Measurements from ENCODE around the gene ATP1A1.

Gene ATP1A1

DNA sequence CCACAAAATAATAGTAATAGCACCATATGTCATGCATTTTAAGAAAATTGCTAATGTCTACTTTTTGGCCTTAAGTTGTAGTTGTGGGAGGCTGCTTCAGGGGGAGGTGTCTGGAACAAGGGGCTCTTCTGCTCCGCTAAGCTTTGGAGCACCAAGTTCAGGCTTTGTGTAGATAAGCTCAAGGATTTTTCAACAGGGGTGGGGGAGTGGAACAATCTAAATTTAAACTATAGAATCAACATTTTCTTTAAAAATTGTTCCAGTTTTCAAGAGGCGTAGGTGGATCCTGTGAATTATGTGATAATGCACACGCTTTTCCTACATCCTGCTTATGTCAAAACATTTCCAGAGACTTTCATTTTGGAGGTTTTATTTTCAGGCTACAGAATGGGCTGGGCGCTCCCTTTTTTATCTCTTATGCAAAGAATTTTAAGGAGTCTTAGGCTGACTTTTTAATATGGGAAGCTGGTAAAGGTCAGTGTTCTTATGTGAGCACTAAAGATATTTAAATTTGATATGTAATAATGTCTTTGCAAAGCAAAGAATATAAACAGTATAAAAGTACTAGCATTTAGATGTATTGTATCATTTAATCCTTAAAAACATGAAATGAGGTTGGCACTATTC is 9.9 kb downstream of the ATP1A1 start:
- peaks cover 4% of the 10 kb centered on the region for H3K4me1 ChIP-seq (ENCODE audit: control insufficient read depth, insufficient read depth, low read length)
- H3K36me3 ChIP-seq (ENCODE audit: control insufficient read depth, insufficient read depth, low read length): peaks cover 19% of the 10 kb centered on the region
- no peaks in the 10 kb centered on the region for H3K9me3 ChIP-seq (ENCODE audit: control insufficient read depth, insufficient read depth, low read length)
- no peak overlapping the region for H3K9ac ChIP-seq (ENCODE audit: low read depth, low read length)
- H3K27me3 ChIP-seq (ENCODE audit: control insufficient read depth, insufficient read depth, low read length): no peaks in the 10 kb centered on the region
- H3K4me3 ChIP-seq (ENCODE audit: low read depth, low read length): no peak overlapping the region

DNA sequence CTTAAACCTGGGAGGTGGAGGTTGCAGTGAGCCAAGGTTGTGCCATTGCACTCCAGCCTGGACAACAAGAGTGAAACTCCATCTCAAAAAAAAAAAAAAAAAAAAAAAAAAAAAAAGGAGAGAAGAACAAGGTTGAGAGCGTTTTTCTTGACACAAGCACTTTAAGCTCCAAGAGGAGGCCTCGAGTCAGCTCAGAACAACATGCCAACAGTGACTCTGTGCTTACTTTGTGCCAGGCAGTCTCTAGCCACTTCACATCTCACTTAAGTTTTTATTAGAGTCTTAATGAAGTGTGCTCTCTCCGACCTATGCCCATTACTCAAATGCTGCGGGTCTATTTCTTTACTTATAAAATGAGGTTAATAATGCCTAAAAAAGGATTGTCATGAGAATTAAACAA is 13.0 kb downstream of the ATP1A1 start:
- H3K4me3 ChIP-seq (ENCODE audit: low read depth, low read length): no peak overlapping the region
- no peaks in the 10 kb centered on the region for H3K9me3 ChIP-seq (ENCODE audit: control insufficient read depth, insufficient read depth, low read length)
- no peak overlapping the region for H3K9ac ChIP-seq (ENCODE audit: low read depth, low read length)
- H3K4me1 ChIP-seq (ENCODE audit: control insufficient read depth, insufficient read depth, low read length): no peaks in the 10 kb centered on the region
- H3K36me3 ChIP-seq (ENCODE audit: control insufficient read depth, insufficient read depth, low read length): peaks cover 49% of the 10 kb centered on the region
- no peaks in the 10 kb centered on the region for H3K27me3 ChIP-seq (ENCODE audit: control insufficient read depth, insufficient read depth, low read length)

DNA sequence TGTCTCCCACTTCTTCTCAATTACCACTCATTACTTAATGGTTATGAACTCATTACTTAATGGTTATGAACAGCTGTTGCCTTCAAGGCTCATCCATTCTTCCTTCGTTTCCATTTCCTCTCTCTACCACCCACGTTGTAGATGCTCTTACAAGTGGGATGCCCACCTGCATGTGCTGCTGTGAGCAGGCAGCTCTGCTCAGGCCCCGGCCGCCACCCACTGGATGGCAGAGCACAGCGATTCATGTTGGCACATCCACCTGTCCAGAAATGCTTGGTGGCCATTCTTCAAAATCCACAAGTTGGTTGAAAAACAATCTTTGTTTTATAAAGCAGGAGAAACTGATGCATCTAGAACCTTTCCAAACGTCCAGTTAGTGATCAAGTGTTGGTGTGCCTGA is 14.5 kb downstream of the ATP1A1 start:
- Histone ChIP-seq H3K4me1 (ENCODE audit: control insufficient read depth, insufficient read depth, low read length) (no peaks in the 10 kb centered on the region), H3K36me3 (ENCODE audit: control insufficient read depth, insufficient read depth, low read length) (peaks cover 51% of the 10 kb centered on the region), H3K9ac (ENCODE audit: low read depth, low read length) (no peak overlapping the region)

DNA sequence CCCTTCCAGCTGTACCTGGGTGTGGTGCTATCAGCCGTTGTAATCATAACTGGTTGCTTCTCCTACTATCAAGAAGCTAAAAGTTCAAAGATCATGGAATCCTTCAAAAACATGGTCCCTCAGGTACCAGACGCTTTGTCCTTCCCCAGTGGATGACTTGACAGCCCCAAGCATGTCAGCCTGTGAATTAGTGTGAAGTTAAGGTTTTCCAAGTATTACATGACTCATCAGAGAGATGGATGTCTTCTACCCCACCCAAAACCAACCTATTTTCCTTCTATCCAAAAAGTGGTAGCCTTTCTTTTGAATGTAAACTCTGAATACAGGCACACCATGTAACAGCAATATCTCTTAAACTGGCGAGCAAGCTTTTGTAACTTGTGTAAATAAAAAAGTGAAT is 15.1 kb downstream of the ATP1A1 start:
- no peaks in the 10 kb centered on the region for H3K4me1 ChIP-seq (ENCODE audit: control insufficient read depth, insufficient read depth, low read length)
- no peaks in the 10 kb centered on the region for H3K9me3 ChIP-seq (ENCODE audit: control insufficient read depth, insufficient read depth, low read length)
- H3K36me3 ChIP-seq (ENCODE audit: control insufficient read depth, insufficient read depth, low read length): peaks cover 54% of the 10 kb centered on the region
- H3K9ac ChIP-seq (ENCODE audit: low read depth, low read length): no peak overlapping the region
- no peak overlapping the region for H3K4me3 ChIP-seq (ENCODE audit: low read depth, low read length)
- H3K27me3 ChIP-seq (ENCODE audit: control insufficient read depth, insufficient read depth, low read length): no peaks in the 10 kb centered on the region

More for the DNA sequence above, 14.5 kb downstream of the ATP1A1 start:
- Histone ChIP-seq H3K4me3 (ENCODE audit: low read depth, low read length) (no peak overlapping the region), H3K9me3 (ENCODE audit: control insufficient read depth, insufficient read depth, low read length) (no peaks in the 10 kb centered on the region), H3K27me3 (ENCODE audit: control insufficient read depth, insufficient read depth, low read length) (no peaks in the 10 kb centered on the region)

DNA sequence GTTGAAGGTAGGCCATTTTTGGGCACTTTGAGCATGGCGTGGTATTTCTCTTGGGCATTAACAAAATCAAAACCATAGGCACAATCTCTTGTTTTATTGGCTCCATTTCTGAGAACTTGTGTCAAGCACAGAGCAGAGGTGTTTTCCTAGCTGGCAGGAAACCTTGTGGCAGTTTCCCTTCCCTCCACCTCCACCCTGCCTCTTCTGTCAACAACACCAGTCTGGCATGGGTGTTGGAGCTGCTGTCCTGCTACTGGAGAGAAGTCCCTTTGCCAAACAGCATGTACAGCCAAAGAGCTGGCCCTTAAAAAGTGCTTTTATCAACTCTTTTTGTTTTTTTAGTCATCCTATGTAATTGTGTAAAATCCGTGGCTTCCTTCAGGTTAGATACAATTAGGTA is 16.0 kb downstream of the ATP1A1 start:
- Histone ChIP-seq H3K9me3 (ENCODE audit: control insufficient read depth, insufficient read depth, low read length) (no peaks in the 10 kb centered on the region), H3K27me3 (ENCODE audit: control insufficient read depth, insufficient read depth, low read length) (no peaks in the 10 kb centered on the region), H3K36me3 (ENCODE audit: control insufficient read depth, insufficient read depth, low read length) (peaks cover 58% of the 10 kb centered on the region), H3K4me3 (ENCODE audit: low read depth, low read length) (no peak overlapping the region), H3K9ac (ENCODE audit: low read depth, low read length) (no peak overlapping the region), H3K4me1 (ENCODE audit: control insufficient read depth, insufficient read depth, low read length) (no peaks in the 10 kb centered on the region)

DNA sequence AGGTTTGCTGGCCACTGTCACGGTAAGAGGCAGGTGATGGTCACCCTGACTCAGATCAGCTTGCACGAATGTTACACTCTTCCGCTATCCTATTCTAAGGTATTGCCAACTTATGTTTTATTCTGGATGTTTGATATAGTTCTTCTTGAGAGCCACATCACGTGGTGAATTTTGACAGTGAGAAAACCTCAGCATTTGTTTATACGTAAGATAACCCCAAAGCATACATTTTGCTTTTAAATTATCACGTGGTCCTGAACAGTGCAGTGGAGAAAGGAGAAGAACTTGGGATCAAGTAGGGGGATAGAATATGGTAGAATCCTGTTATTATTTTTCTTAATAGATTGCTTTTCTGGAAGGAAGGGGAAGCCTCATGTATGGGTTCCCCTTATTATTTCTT is 16.6 kb downstream of the ATP1A1 start:
- no peak overlapping the region for H3K4me3 ChIP-seq (ENCODE audit: low read depth, low read length)
- no peaks in the 10 kb centered on the region for H3K27me3 ChIP-seq (ENCODE audit: control insufficient read depth, insufficient read depth, low read length)
- no peaks in the 10 kb centered on the region for H3K9me3 ChIP-seq (ENCODE audit: control insufficient read depth, insufficient read depth, low read length)
- no peaks in the 10 kb centered on the region for H3K4me1 ChIP-seq (ENCODE audit: control insufficient read depth, insufficient read depth, low read length)
- peaks cover 57% of the 10 kb centered on the region for H3K36me3 ChIP-seq (ENCODE audit: control insufficient read depth, insufficient read depth, low read length)
- no peak overlapping the region for H3K9ac ChIP-seq (ENCODE audit: low read depth, low read length)

DNA sequence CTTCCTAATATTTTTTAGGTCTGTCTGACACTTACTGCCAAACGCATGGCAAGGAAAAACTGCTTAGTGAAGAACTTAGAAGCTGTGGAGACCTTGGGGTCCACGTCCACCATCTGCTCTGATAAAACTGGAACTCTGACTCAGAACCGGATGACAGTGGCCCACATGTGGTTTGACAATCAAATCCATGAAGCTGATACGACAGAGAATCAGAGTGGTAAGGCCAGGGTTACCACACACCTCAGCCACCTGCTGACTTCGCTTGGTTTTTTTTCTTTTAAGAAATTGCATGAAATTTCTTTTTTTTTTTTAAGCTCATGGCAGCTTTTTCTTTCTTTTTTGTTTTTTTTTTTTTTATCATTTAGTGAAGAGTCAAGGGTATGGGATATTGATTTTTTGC is 17.2 kb downstream of the ATP1A1 start:
- H3K9ac ChIP-seq (ENCODE audit: low read depth, low read length): no peak overlapping the region
- H3K9me3 ChIP-seq (ENCODE audit: control insufficient read depth, insufficient read depth, low read length): no peaks in the 10 kb centered on the region
- H3K27me3 ChIP-seq (ENCODE audit: control insufficient read depth, insufficient read depth, low read length): no peaks in the 10 kb centered on the region
- no peaks in the 10 kb centered on the region for H3K4me1 ChIP-seq (ENCODE audit: control insufficient read depth, insufficient read depth, low read length)
- H3K36me3 ChIP-seq (ENCODE audit: control insufficient read depth, insufficient read depth, low read length): peaks cover 53% of the 10 kb centered on the region
- no peak overlapping the region for H3K4me3 ChIP-seq (ENCODE audit: low read depth, low read length)

DNA sequence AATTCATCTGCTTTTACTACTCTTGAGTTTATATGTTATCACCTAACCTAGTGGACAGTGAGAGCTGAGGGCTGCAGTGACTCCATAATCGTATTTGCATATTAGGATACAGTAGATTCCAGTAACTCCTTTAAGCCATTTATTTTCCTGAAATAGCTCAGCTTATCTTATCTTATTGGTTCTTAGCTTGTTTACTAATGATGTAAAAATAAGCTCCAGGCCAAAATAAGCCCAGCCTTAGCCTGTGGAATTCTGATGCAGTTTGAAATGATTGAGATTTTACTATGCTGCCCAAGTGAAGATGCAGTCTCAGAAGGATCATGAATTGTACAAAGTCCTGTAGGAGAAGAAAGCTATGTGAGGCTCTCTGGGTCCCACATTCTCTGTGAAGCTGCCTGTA is 18.1 kb downstream of the ATP1A1 start:
- no peaks in the 10 kb centered on the region for H3K4me1 ChIP-seq (ENCODE audit: control insufficient read depth, insufficient read depth, low read length)
- no peak overlapping the region for H3K4me3 ChIP-seq (ENCODE audit: low read depth, low read length)
- no peaks in the 10 kb centered on the region for H3K27me3 ChIP-seq (ENCODE audit: control insufficient read depth, insufficient read depth, low read length)
- no peaks in the 10 kb centered on the region for H3K9me3 ChIP-seq (ENCODE audit: control insufficient read depth, insufficient read depth, low read length)
- H3K36me3 ChIP-seq (ENCODE audit: control insufficient read depth, insufficient read depth, low read length): peaks cover 49% of the 10 kb centered on the region
- H3K9ac ChIP-seq (ENCODE audit: low read depth, low read length): no peak overlapping the region

DNA sequence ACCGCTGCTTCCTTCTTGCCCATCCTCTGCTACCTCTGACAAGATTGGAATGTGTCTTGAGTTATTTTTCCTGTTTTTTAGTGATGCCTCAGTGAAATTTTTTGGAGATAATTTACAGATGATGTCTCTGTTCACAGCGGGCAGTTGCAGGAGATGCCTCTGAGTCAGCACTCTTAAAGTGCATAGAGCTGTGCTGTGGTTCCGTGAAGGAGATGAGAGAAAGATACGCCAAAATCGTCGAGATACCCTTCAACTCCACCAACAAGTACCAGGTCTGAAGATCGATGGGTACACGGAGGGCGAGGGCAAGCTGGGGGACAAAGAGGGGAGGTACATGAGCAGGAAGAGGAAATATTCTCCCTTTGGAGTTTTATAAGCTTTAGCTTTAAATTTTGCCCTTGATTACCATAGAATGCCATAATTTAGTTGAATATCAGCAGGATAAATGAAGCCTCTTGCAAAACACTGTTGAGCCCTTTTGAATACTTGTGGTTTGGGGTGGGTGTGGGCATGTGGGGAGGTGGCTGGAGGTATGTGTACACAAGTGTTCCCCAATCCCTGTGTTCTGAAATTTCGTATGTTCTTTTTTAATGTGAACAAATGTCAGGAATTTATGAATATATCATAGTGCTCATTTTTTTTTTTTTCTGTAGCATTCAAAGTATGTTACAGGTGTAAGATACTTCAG is 19.8 kb downstream of the ATP1A1 start:
- H3K9ac ChIP-seq (ENCODE audit: low read depth, low read length): no peak overlapping the region
- H3K36me3 ChIP-seq (ENCODE audit: control insufficient read depth, insufficient read depth, low read length): peaks cover 46% of the 10 kb centered on the region
- no peaks in the 10 kb centered on the region for H3K27me3 ChIP-seq (ENCODE audit: control insufficient read depth, insufficient read depth, low read length)
- no peak overlapping the region for H3K4me3 ChIP-seq (ENCODE audit: low read depth, low read length)
- H3K9me3 ChIP-seq (ENCODE audit: control insufficient read depth, insufficient read depth, low read length): no peaks in the 10 kb centered on the region
- H3K4me1 ChIP-seq (ENCODE audit: control insufficient read depth, insufficient read depth, low read length): no peaks in the 10 kb centered on the region

DNA sequence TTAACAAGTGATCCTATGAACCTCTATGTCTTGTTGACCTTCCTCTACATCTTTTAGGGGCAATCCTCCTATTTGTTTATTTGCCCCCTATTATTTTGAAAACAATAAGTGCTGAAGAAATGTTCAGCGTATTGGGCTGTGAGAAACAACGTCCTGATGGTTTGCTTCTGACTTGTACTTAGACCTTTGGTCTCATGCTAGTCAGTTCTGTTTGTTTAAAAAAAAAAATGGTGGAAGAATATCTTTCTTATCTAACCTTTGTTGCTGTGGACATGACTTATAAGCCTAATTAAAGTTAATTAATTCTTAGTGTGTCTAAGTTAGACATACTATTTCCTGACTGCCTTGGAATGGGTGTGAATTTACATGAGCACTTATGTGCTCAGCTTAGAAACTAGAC is 20.7 kb downstream of the ATP1A1 start:
- Histone ChIP-seq H3K36me3 (ENCODE audit: control insufficient read depth, insufficient read depth, low read length) (peaks cover 46% of the 10 kb centered on the region), H3K27me3 (ENCODE audit: control insufficient read depth, insufficient read depth, low read length) (no peaks in the 10 kb centered on the region), H3K4me1 (ENCODE audit: control insufficient read depth, insufficient read depth, low read length) (no peaks in the 10 kb centered on the region), H3K4me3 (ENCODE audit: low read depth, low read length) (no peak overlapping the region), H3K9ac (ENCODE audit: low read depth, low read length) (no peak overlapping the region), H3K9me3 (ENCODE audit: control insufficient read depth, insufficient read depth, low read length) (no peaks in the 10 kb centered on the region)

DNA sequence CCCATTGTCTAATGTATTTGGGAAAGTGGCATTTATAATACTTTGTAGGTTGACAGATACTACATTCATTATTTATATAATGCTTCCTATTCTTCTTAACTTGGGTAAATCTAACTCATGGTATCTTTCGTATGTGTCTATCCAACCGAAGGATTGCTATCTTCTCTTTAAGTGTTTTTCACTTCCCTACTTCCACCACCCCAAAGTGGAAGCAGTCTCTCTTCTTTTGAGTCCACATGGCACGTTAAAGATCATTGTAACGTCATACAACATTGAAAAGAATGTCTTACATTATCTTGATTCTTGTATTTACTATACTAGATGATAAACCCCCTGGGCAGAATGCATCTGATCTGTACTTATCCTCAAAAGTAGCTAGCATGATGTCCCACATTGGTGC is 21.2 kb downstream of the ATP1A1 start:
- Histone ChIP-seq H3K4me1 (ENCODE audit: control insufficient read depth, insufficient read depth, low read length) (no peaks in the 10 kb centered on the region), H3K36me3 (ENCODE audit: control insufficient read depth, insufficient read depth, low read length) (peaks cover 46% of the 10 kb centered on the region), H3K9me3 (ENCODE audit: control insufficient read depth, insufficient read depth, low read length) (no peaks in the 10 kb centered on the region), H3K9ac (ENCODE audit: low read depth, low read length) (no peak overlapping the region), H3K27me3 (ENCODE audit: control insufficient read depth, insufficient read depth, low read length) (no peaks in the 10 kb centered on the region), H3K4me3 (ENCODE audit: low read depth, low read length) (no peak overlapping the region)

DNA sequence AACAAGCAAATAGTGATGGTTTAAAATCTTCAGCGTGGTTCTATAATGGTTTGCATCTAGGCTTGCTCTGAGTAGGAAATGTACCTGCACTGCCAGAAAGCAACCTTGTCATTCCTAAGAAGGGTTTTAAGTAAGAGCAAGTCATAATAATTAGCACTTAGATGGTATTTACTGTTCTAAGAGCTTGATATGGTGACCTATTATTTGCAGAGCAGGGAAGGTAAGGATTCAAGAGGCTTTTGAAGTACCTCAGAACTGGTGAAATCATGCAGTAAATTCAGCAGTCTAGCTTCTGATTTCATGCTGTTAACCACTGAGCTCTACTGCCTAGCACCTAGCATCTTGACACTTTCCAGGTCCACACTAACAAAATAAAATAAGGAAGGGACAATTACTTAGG is 23.7 kb downstream of the ATP1A1 start:
- H3K36me3 ChIP-seq (ENCODE audit: control insufficient read depth, insufficient read depth, low read length): peaks cover 48% of the 10 kb centered on the region

More for the DNA sequence above, 23.7 kb downstream of the ATP1A1 start:
- H3K4me1 ChIP-seq (ENCODE audit: control insufficient read depth, insufficient read depth, low read length): no peaks in the 10 kb centered on the region
- H3K4me3 ChIP-seq (ENCODE audit: low read depth, low read length): no peak overlapping the region
- no peak overlapping the region for H3K9ac ChIP-seq (ENCODE audit: low read depth, low read length)
- no peaks in the 10 kb centered on the region for H3K27me3 ChIP-seq (ENCODE audit: control insufficient read depth, insufficient read depth, low read length)
- H3K9me3 ChIP-seq (ENCODE audit: control insufficient read depth, insufficient read depth, low read length): no peaks in the 10 kb centered on the region
